Brain microvascular endothelial cell (primary cell): ENCODE measurements around the gene KAT14.

Source experiments
- DNase-seq: peaks from one replicate; pipeline ENCODE4 v3.0.0-alpha.2; 2020
- H3K27ac ChIP-seq: fragments of 250-450 bp; sonication (Bioruptor Pico); 2 replicates; pipeline ENCODE4 v1.5.1; 2020; ENCODE audit warnings: mild to moderate bottlenecking, moderate library complexity
- H3K27me3 ChIP-seq: fragments of 250-450 bp; sonication (Bioruptor Pico); replicated peaks from 2 replicates; pipeline ENCODE4 v1.5.1; 2020; ENCODE audit warnings: mild to moderate bottlenecking
- H3K36me3 ChIP-seq: fragments of 250-450 bp; sonication (Bioruptor Pico); replicated peaks from 2 replicates; pipeline ENCODE4 v1.5.1; 2020; ENCODE audit warnings: mild to moderate bottlenecking
- H3K4me3 ChIP-seq: 2 replicates; pipeline ENCODE4 v1.5.1; 2011; ENCODE audit warnings: low read depth, mild to moderate bottlenecking, control low read depth, low read length, moderate library complexity
- in situ Hi-C: cut with HindIII; loops from 2 replicates; pipeline ENCODE4 v1.10.0; 2017; ENCODE audit warnings: low sequenced_read_pairs, low pct_ligation_motif_present
- TF ChIP-seq, protein P1 (sequence below): IDR thresholded peaks from 2 replicates; pipeline ENCODE4 v1.5.1; 2011; ENCODE audit warnings: low read depth, mild to moderate bottlenecking, moderate library complexity, low read length, control low read depth, inconsistent platforms; ENCODE audit errors: missing control alignments

Gene KAT14

DNA sequence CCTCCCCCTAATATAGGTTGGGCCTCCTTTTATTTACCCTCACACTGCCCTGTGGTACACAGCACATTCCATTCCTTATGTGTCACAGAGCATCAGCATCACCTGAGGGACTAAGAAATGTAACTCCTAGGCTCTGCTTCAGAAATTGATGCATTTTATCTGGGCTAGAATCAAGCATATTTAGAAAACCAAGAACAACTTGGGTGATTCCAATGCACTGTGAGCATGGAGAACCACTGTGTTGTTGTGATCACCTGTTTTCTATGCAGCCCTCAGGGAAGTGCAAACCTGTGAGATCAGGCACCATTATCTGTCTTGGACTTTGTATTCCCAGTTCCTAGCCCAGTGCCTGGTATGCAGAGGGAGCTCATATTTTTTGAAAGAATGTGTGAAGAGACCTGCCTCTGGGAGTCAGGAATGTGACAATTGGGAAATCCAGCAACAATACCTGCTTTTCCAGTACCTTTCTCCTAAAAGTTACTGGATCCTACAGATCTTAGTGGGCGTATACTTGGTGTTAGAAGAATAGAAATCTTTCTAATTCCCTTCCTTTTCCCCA is 7.0 kb downstream of the KAT14 start:
- Histone ChIP-seq H3K27ac (no peak overlapping the region), H3K36me3 (peaks cover 4% of the 10 kb centered on the region), H3K27me3 (no peaks in the 10 kb centered on the region), H3K4me3 (no peak overlapping the region)
- in situ Hi-C loops, result no loop called here
- TF ChIP-seq, protein P1, sequence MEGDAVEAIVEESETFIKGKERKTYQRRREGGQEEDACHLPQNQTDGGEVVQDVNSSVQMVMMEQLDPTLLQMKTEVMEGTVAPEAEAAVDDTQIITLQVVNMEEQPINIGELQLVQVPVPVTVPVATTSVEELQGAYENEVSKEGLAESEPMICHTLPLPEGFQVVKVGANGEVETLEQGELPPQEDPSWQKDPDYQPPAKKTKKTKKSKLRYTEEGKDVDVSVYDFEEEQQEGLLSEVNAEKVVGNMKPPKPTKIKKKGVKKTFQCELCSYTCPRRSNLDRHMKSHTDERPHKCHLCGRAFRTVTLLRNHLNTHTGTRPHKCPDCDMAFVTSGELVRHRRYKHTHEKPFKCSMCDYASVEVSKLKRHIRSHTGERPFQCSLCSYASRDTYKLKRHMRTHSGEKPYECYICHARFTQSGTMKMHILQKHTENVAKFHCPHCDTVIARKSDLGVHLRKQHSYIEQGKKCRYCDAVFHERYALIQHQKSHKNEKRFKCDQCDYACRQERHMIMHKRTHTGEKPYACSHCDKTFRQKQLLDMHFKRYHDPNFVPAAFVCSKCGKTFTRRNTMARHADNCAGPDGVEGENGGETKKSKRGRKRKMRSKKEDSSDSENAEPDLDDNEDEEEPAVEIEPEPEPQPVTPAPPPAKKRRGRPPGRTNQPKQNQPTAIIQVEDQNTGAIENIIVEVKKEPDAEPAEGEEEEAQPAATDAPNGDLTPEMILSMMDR, result no peak
- no peak for DNase-seq

DNA sequence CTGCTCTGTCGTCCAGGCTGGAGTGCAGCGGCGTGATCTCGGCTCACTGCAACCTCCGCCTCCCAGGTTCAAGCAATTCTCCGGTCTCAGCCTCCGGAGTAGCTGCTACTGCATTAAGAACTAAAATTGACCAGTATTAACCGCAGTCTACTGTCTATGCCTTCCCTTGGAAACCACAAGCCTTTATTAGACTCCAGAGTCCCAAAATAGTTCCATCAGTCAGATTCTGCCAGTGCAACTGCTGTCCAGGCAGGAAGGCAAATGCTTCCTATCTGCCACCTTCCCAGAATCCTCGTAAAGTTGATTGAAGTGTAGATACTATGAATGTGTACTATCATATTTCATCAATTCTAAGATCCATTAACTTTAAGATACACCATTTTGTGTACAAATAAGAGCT is 16.7 kb downstream of the KAT14 start:
- Histone ChIP-seq H3K4me3 (no peak overlapping the region), H3K27ac (no peak overlapping the region), H3K36me3 (no peaks in the 10 kb centered on the region), H3K27me3 (no peaks in the 10 kb centered on the region)
- DNase-seq, result no peak
- in situ Hi-C loops, result no loop called here
- TF ChIP-seq, protein P1, result no peak

DNA sequence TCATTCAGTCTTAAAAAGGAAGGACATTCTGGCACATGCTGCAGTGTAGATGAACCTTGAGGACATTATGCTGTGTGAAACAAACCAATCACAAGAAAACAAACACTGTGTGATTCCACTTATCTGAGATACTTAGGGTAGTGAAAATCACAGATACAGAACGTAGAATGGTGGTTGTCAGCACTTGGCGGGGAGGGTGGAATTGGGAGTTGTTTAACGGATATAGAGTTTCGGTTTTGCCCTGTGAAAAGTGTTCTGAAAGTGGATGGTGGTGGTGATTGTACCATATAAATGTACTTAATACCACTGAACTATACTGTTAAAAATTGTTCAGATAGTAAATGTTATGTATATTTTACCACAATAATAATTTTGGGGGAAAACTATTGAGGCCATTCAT is 18.4 kb downstream of the KAT14 start:
- in situ Hi-C loops, result no loop called here
- H3K36me3 ChIP-seq, result no peaks in the 10 kb centered on the region
- H3K4me3 ChIP-seq, result no peak overlapping the region
- TF ChIP-seq, protein P1, result no peak
- no peak overlapping the region for H3K27ac ChIP-seq
- H3K27me3 ChIP-seq, result no peaks in the 10 kb centered on the region
- DNase-seq, result no peak

DNA sequence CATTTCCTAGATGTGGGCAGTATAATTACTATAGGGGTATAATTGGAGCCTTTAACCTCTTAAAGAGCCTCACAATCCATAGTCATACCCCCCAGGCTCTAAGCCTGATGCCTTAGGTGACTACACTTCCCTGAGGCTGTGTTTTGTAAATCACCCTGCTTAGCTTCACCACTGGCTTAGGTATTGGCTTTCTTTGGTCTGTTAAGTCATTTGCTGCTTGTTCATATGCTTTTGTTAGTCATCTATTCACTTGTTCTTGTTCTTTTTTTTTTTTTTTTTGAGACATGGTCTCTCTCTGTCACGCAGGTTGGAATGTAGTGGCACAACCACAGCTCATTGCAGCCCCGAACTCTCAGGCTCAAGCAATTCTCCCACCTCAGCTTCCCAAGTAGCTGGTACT is 26.7 kb downstream of the KAT14 start:
- H3K4me3 ChIP-seq, result no peak overlapping the region
- TF ChIP-seq, protein P1, result no peak
- peak; percentile 1 for DNase-seq
- in situ Hi-C loops, result no loop called here
- H3K27me3 ChIP-seq, result no peaks in the 10 kb centered on the region
- H3K27ac ChIP-seq, result no peak overlapping the region
- peaks cover 7% of the 10 kb centered on the region for H3K36me3 ChIP-seq

DNA sequence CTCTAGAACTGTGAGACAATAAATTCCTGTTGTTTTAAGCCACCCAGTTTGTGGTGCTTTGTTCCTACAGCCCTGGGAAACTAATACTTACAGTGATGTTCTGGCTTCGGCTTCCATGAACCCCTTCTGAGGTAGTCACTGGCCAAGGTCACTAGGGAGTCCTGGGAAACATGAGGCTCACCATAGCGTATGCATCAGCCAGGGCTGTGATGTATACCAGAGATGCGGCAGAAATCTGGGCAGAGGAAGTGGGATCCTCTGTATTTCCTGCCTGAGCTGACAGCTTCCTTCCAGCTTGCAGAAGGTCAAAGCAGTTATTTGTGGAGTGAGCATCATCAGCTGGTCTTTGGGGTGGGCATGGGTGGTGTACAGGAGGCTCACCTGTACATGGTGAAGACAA is 27.9 kb downstream of the KAT14 start:
- H3K27me3 ChIP-seq, result no peaks in the 10 kb centered on the region
- peaks cover 7% of the 10 kb centered on the region for H3K36me3 ChIP-seq
- H3K4me3 ChIP-seq, result no peak overlapping the region
- peak; percentile 47 for DNase-seq
- peak overlapping the region; percentile 31 for H3K27ac ChIP-seq
- in situ Hi-C loops, result no loop called here
- TF ChIP-seq, protein P1, result no peak

DNA sequence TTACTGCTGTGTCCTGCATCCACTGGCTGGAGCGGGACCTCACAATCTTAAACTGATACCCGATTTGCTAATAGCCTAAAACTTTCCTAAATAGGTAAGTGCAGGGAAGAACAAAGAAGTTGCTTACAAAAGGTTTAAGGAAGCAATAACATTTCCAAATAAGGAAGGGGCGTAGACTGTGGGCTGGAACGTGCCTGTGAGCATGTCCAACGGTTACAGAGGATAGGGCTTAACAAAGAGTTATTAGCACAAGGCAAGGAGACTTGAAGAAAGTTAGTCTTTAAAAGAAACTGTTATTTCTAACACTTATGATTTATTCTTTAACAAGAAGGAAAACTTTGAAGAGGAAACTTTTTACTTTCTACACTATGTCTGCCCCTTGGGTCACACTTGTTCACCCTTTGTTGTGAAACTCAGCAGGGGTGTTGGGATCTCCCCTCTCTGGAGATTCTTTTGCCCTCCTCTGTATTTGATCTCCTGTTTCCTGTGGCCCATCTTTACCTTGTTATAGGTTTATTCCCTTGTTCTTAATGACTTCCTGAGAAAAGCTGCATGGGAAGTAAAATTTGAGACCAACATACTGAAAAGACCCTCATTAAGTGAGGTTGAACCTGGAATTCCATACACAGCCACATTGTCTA is 28.7 kb downstream of the KAT14 start:
- TF ChIP-seq, protein P1, result no peak
- DNase-seq, result no peak
- in situ Hi-C loops, result no loop called here
- Histone ChIP-seq H3K27ac (no peak overlapping the region), H3K36me3 (peaks cover 7% of the 10 kb centered on the region), H3K4me3 (no peak overlapping the region), H3K27me3 (no peaks in the 10 kb centered on the region)
